ENCODE data around the gene PI4K2B. TPM values are rescaled to one million over a fixed set of nuclear protein-coding genes. Genes with fewer than 3 reads are reported as not detected.

The PI4K2B gene
- total and polyA plus RNA-seq, 2 of the 13 experiments (the other 11 are each of a cell fraction or from before 2014, with no cell fraction given) = 6.9 to 25.8 TPM

DNA sequence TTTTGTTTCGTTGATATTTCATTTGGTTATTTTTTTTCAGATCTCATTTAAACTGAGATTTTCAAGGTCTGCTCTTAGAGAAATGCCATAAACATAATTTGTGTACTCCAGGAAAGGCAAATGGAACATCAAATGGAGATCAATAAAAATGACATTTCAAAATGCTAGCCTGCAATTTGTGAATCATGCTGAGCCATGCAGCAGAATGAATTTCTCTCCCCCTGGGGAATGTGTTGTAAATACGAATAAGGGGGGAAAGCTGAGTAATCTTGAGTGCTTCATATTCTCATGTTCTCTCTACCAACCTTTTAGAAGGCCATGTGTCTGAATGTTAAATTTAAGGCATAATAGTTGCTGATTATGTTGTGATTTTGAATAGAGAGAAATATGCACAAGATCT, 86.5 kb downstream of the PI4K2B start:
- intact Hi-C loops (cut with micrococcal nuclease; ENCODE audit: unreplicated experiment) = no loop called here
- CTCF ChIA-PET (ENCODE audit: low intra/inter-chr PET ratio, low total read pairs) = no interaction called here
- WGBS (ENCODE audit: low lambda C conversion rate) = 99% methylated on average over 2 of the region's 2 CpGs
- Histone ChIP-seq H3K4me2 (ENCODE audit: low read depth, low read length) (no peak overlapping the region), H3K27ac (ENCODE audit: extremely low read length, insufficient read depth, low read length) (no peak overlapping the region), H3K9me3 (ENCODE audit: low read length) (no peaks in the 10 kb centered on the region), H3K79me2 (ENCODE audit: insufficient read depth, low read length) (peaks cover 5% of the 10 kb centered on the region), H3K27me3 (ENCODE audit: control insufficient read depth in 1 of 2, insufficient read depth in 2 of 2, low read length in 2 of 2) (no peaks in the 10 kb centered on the region), H3K9ac (ENCODE audit: insufficient read depth, low read depth, low read length) (no peak overlapping the region), H2AFZ (ENCODE audit: low read length) (no peak overlapping the region), H3K4me3 (replicated peaks in 1 of 3; ENCODE audit: insufficient read depth in 1 of 3, low read depth in 2 of 3, low read length in 3 of 3) (no peak overlapping the region), H4K20me1 (ENCODE audit: insufficient read depth, low read length) (no peaks in the 10 kb centered on the region), H3K36me3 (replicated peaks in 1 of 2; ENCODE audit: control insufficient read depth in 1 of 2, insufficient read depth in 2 of 2, low read length in 2 of 2) (peaks cover 3 to 35% of the 10 kb centered on the region in 2 experiments; a peak in 2 of 5 replicates), H3K4me1 (ENCODE audit: insufficient read depth, low read length) (no peaks in the 10 kb centered on the region)
- no peak for FAIRE-seq
- TF ChIP-seq YY1 (IDR thresholded peaks at IDR 0.05; ENCODE audit: insufficient read depth, insufficient replicate concordance, low read depth, low read length) (no peak), RFX5 (IDR thresholded peaks at IDR 0.05; ENCODE audit: low read depth, low read length) (no peak), KDM2A (CRISPR knock-in tag; IDR thresholded peaks at IDR 0.05; ENCODE audit: borderline replicate concordance, low read depth) (no peak), SAP130 (CRISPR knock-in tag; IDR thresholded peaks at IDR 0.05; ENCODE audit: low read depth) (no peak), PHF21A (CRISPR knock-in tag; IDR thresholded peaks at IDR 0.05) (no peak), BCL3 (CRISPR knock-in tag; IDR thresholded peaks at IDR 0.05) (no peak), MNT (IDR thresholded peaks at IDR 0.05) (no peak), TAF1 (CRISPR knock-in tag; IDR thresholded peaks at IDR 0.05) (no peak)
- TF ChIP-seq, protein P1, sequence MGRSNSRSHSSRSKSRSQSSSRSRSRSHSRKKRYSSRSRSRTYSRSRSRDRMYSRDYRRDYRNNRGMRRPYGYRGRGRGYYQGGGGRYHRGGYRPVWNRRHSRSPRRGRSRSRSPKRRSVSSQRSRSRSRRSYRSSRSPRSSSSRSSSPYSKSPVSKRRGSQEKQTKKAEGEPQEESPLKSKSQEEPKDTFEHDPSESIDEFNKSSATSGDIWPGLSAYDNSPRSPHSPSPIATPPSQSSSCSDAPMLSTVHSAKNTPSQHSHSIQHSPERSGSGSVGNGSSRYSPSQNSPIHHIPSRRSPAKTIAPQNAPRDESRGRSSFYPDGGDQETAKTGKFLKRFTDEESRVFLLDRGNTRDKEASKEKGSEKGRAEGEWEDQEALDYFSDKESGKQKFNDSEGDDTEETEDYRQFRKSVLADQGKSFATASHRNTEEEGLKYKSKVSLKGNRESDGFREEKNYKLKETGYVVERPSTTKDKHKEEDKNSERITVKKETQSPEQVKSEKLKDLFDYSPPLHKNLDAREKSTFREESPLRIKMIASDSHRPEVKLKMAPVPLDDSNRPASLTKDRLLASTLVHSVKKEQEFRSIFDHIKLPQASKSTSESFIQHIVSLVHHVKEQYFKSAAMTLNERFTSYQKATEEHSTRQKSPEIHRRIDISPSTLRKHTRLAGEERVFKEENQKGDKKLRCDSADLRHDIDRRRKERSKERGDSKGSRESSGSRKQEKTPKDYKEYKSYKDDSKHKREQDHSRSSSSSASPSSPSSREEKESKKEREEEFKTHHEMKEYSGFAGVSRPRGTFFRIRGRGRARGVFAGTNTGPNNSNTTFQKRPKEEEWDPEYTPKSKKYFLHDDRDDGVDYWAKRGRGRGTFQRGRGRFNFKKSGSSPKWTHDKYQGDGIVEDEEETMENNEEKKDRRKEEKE (IDR thresholded peaks at IDR 0.05) = no peak
- TF ChIP-seq, protein P2, sequence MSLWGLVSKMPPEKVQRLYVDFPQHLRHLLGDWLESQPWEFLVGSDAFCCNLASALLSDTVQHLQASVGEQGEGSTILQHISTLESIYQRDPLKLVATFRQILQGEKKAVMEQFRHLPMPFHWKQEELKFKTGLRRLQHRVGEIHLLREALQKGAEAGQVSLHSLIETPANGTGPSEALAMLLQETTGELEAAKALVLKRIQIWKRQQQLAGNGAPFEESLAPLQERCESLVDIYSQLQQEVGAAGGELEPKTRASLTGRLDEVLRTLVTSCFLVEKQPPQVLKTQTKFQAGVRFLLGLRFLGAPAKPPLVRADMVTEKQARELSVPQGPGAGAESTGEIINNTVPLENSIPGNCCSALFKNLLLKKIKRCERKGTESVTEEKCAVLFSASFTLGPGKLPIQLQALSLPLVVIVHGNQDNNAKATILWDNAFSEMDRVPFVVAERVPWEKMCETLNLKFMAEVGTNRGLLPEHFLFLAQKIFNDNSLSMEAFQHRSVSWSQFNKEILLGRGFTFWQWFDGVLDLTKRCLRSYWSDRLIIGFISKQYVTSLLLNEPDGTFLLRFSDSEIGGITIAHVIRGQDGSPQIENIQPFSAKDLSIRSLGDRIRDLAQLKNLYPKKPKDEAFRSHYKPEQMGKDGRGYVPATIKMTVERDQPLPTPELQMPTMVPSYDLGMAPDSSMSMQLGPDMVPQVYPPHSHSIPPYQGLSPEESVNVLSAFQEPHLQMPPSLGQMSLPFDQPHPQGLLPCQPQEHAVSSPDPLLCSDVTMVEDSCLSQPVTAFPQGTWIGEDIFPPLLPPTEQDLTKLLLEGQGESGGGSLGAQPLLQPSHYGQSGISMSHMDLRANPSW (CRISPR knock-in tag; IDR thresholded peaks at IDR 0.05; ENCODE audit: borderline replicate concordance) = no peak
- in situ Hi-C loops (cut with HindIII; ENCODE audit: extremely low pct_ligation_motif_present, low pct_unique_long_range_greater_than_20kb) = no loop called here
- no peak for DNase-seq (ENCODE audit: low spot score)
- no TSS peak for BruUV-seq (replicated peaks)
- POLR2A ChIA-PET = no interaction called here
- no peak for ATAC-seq

All from HepG2 (cell line).